Tibial nerve (tissue), 4 donors: ENCODE results near the gene DHX40. TPM values are rescaled to one million over a fixed set of nuclear protein-coding genes. Genes with fewer than 3 reads are reported as not detected.

ENCODE experiments used
- DNase-seq, 2 donors: peaks; one replicate each; pipeline ENCODE4 v3.0.0-alpha.2; 2019; ENCODE audit warnings: low spot score in 2 of 2
- H3K27ac ChIP-seq, 4 donors: fragments of 200-600 bp; sonication (generic) in 3 of 4; one replicate each; pipeline ENCODE4 v1.5.1; 2017 to 2019; ENCODE audit warnings: mild to moderate bottlenecking in 1 of 4
- H3K27me3 ChIP-seq, 2 donors: fragments of 200-600 bp; sonication (generic) in 1 of 2; one replicate each; pipeline versions ENCODE4 v1.5.1 to v1.6.0; 2017 to 2019
- H3K36me3 ChIP-seq, 3 donors: fragments of 200-600 bp; sonication (generic); one replicate each; pipeline ENCODE4 v1.5.1; 2018 to 2019
- H3K4me1 ChIP-seq, 4 donors: fragments of 200-600 bp; sonication (generic) in 3 of 4; one replicate each; pipeline ENCODE4 v1.5.1; 2017 to 2019
- H3K4me3 ChIP-seq, 4 donors: fragments of 200-600 bp; sonication (generic) in 3 of 4; one replicate each; pipeline ENCODE4 v1.5.1; 2017 to 2019; ENCODE audit warnings: mild to moderate bottlenecking in 1 of 4, moderate library complexity in 1 of 4
- H3K9me3 ChIP-seq, 4 donors: fragments of 200-600 bp; sonication (generic) in 3 of 4; one replicate each; pipeline ENCODE4 v1.5.1; 2017 to 2019
- EP300 ChIP-seq, 2 donors: sonication (generic); formaldehyde crosslinking; IDR thresholded peaks; one replicate each; pipeline ENCODE4 v1.6.1; 2017; ENCODE audit warnings: antibody characterized with exemption in 2 of 2, mild to moderate bottlenecking in 1 of 2
- POLR2A ChIP-seq, 2 donors: fragments of 450-650 bp; IDR thresholded peaks; one replicate each; pipeline ENCODE4 v1.6.1; 2017; ENCODE audit warnings: antibody characterized with exemption in 2 of 2, mild to moderate bottlenecking in 2 of 2, moderate library complexity in 2 of 2
- WGBS, 2 donors: methylation state at CpG; one replicate each; pipeline ENCODE4 v1.1.5; 2018; 5-methylcytosine and 5-hydroxymethylcytosine counted together
- total RNA-seq, 4 donors: library from RNA; depleted of rRNA; stranded (reverse); fragments of >200 nt; gene quantifications; one replicate each; pipeline ENCODE4 v1.1.0, GENCODE V29; 2016
- TF ChIP-seq, protein P1 (sequence below), 5 experiments: fragments of 200-600 bp in 3 of 5; fragments of 450-650 bp in 2 of 5; sonication (generic) in 3 of 5; IDR thresholded peaks; one replicate each; pipeline ENCODE4 v1.5.1; 2016 to 2019; ENCODE audit warnings: antibody characterized with exemption in 5 of 5, mild to moderate bottlenecking in 3 of 5, moderate library complexity in 2 of 5

The DHX40 gene
- total RNA-seq, 4 donors from 2014 or later = 31.2 to 38.5 (median 33.5) TPM

DNA sequence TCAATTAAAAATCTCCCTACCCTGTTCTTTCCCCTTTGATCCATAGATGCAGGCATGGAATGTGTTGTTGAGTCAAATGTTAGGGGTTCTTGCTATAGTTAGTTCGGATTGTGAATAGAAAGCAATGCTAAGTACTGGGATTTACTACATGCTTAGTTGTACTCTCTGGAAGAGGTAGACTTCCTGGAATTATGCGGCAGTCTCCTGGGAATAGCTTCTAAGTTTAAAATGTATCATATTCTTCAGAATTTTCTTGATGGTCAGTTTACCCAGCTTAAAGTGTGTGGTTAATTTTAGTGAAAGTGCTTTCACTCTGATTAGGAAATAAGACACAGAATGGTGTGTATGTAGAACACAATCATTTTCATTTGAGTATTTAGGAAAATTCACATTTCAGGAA is 57.7 kb downstream of the DHX40 start:
- peak overlapping the region in 1 of 4 donors; percentile 3 for H3K4me3 ChIP-seq
- 39 to 48% methylated on average over 2 of the region's 2 CpGs for WGBS, 2 donors
- DNase-seq = no peak
- H3K4me1 ChIP-seq = peaks cover 0 to 71% (median 41%) of the 10 kb centered on the region in 4 donors
- no peaks in the 10 kb centered on the region for H3K27me3 ChIP-seq
- TF ChIP-seq, protein P1, sequence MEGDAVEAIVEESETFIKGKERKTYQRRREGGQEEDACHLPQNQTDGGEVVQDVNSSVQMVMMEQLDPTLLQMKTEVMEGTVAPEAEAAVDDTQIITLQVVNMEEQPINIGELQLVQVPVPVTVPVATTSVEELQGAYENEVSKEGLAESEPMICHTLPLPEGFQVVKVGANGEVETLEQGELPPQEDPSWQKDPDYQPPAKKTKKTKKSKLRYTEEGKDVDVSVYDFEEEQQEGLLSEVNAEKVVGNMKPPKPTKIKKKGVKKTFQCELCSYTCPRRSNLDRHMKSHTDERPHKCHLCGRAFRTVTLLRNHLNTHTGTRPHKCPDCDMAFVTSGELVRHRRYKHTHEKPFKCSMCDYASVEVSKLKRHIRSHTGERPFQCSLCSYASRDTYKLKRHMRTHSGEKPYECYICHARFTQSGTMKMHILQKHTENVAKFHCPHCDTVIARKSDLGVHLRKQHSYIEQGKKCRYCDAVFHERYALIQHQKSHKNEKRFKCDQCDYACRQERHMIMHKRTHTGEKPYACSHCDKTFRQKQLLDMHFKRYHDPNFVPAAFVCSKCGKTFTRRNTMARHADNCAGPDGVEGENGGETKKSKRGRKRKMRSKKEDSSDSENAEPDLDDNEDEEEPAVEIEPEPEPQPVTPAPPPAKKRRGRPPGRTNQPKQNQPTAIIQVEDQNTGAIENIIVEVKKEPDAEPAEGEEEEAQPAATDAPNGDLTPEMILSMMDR (IDR thresholded peaks at IDR 0.05) = no peak
- TF ChIP-seq EP300 (IDR thresholded peaks at IDR 0.05) = no peak
- TF ChIP-seq POLR2A (IDR thresholded peaks at IDR 0.05) = no peak
- no peaks in the 10 kb centered on the region for H3K36me3 ChIP-seq
- H3K27ac ChIP-seq = peak overlapping the region in 1 of 4 donors; percentile 5
- H3K9me3 ChIP-seq = no peaks in the 10 kb centered on the region

DNA sequence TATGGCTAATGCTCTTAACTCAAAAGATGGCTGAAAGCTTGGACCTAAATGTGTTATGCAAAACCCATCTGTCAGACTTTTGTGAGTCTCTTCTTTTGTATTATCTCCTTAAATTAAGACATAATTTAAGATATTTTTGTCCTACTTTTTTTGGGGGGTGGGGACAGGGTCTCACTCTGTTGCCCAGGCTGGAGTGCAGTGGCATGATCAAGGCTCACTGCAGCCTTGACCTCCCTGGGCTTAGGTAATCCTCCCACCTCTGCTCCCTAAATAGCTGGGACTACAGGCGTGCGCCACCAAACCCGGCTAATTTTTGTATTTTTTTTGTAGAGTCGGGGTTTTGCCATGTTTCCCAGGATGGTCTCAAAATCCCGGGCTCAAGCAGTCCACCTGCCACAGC is 61.3 kb downstream of the DHX40 start:
- TF ChIP-seq POLR2A (IDR thresholded peaks at IDR 0.05) = no peak
- TF ChIP-seq EP300 (IDR thresholded peaks at IDR 0.05) = no peak
- TF ChIP-seq, protein P1 (IDR thresholded peaks at IDR 0.05) = no peak
- no peaks in the 10 kb centered on the region for H3K36me3 ChIP-seq
- no peaks in the 10 kb centered on the region for H3K9me3 ChIP-seq
- peak overlapping the region in 1 of 4 donors; percentile 2 for H3K27ac ChIP-seq
- no peaks in the 10 kb centered on the region for H3K27me3 ChIP-seq
- H3K4me1 ChIP-seq = peaks cover 0 to 79% (median 39%) of the 10 kb centered on the region in 4 donors
- no peak overlapping the region for H3K4me3 ChIP-seq
- 86 to 90% methylated on average over 5 of the region's 5 CpGs for WGBS, 2 donors
- DNase-seq = no peak

DNA sequence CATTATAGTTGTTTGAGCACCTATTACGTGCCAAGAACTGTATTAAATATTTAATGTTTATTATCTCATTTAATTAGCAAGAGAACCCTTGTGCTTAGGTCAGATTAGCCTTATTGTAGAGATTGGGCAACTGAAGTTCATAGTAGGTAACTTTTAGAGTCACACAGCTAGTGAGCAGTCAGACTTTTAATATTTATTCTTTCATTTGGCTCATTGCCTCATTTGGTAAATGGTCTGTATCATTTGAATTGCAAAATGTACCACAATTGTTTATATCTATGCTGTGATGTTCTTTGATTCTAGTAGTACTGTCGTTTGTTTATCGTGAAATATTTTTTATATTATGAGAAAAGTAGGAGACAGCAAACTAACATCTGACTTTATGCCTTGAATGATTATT is 61.9 kb downstream of the DHX40 start:
- DNase-seq = no peak
- Histone ChIP-seq H3K36me3 (no peaks in the 10 kb centered on the region), H3K9me3 (no peaks in the 10 kb centered on the region), H3K27ac (peak overlapping the region in 1 of 4 donors; percentile 2), H3K4me1 (peaks cover 0 to 76% (median 35%) of the 10 kb centered on the region in 4 donors), H3K4me3 (no peak overlapping the region), H3K27me3 (no peaks in the 10 kb centered on the region)
- WGBS, 2 donors = 58 to 63% methylated on average over 3 of the region's 3 CpGs
- no peak for TF ChIP-seq EP300 (IDR thresholded peaks at IDR 0.05)
- no peak for TF ChIP-seq POLR2A (IDR thresholded peaks at IDR 0.05)
- TF ChIP-seq, protein P1 (IDR thresholded peaks at IDR 0.05) = no peak

DNA sequence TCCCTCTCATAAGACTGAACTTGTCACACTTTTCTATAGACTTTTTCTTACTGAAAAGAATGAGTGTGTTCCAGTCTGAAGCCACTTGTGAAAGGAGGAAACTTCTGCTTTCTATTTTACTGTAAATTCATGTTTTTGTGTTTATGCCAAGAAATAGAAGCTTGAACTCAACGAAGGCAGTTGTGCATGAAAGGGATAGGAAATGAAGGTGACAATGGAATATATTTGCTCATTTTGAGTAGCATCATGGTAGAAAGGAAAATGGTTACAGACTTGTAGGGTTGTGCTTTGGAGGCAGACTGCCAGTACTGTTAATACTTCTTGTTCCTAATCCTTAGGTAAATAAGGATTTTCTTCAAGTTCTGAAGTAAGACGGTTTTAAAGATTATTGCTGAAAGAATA is 62.4 kb downstream of the DHX40 start:
- 28 to 30% methylated on average over 2 of the region's 2 CpGs for WGBS, 2 donors
- peaks cover 0 to 76% (median 34%) of the 10 kb centered on the region in 4 donors for H3K4me1 ChIP-seq
- H3K27me3 ChIP-seq = no peaks in the 10 kb centered on the region
- H3K36me3 ChIP-seq = no peaks in the 10 kb centered on the region
- no peaks in the 10 kb centered on the region for H3K9me3 ChIP-seq
- TF ChIP-seq, protein P1 (IDR thresholded peaks at IDR 0.05) = no peak
- no peak for TF ChIP-seq POLR2A (IDR thresholded peaks at IDR 0.05)
- no peak for TF ChIP-seq EP300 (IDR thresholded peaks at IDR 0.05)
- peak overlapping the region in 1 of 4 donors; percentile 2 for H3K27ac ChIP-seq
- no peak overlapping the region for H3K4me3 ChIP-seq
- DNase-seq = no peak

DNA sequence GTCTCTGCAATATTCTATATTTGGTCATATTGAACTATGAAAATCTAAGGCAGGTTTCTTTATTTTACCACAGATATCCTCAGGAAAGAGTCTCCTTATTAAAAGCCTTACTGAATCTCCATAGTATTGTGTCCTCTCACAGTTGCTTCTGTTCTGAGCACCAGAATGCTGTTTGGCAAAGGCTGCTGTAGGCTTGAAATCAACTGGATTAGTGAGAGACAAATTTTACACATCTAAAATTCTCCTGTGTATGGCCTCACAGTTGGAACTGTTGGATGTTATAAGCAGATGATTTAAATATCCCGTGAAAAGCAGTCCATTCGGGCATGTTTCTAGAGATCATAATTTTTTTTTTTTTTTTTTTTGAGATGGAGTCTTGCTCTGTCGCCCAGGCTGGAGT is 63.8 kb downstream of the DHX40 start:
- 86 to 92% methylated on average over 3 of the region's 3 CpGs for WGBS, 2 donors
- Histone ChIP-seq H3K4me3 (no peak overlapping the region), H3K4me1 (peaks cover 0 to 76% (median 38%) of the 10 kb centered on the region in 4 donors), H3K27ac (no peak overlapping the region), H3K9me3 (no peaks in the 10 kb centered on the region), H3K36me3 (no peaks in the 10 kb centered on the region), H3K27me3 (no peaks in the 10 kb centered on the region)
- TF ChIP-seq EP300 (IDR thresholded peaks at IDR 0.05) = no peak
- TF ChIP-seq POLR2A (IDR thresholded peaks at IDR 0.05) = no peak
- TF ChIP-seq, protein P1 (IDR thresholded peaks at IDR 0.05) = no peak
- DNase-seq = no peak
